Stimulated activated CD4-positive, alpha-beta T cell treated with anti-CD3 and anti-CD28 coated beads, Interleukin-15, amount 100 ng/mL, for 1 hour (primary cell): ENCODE results near the gene QKI.
A peak's percentile ranks its signal among the peaks of the same experiment; 100 is the strongest.
"Not testable (repeated sequence)": the region's sequence is repeated elsewhere in the genome, so short reads cannot be mapped to it uniquely, and the experiment has no call there.

Source experiments
- DNase-seq, 2 donors: peaks; one replicate each; pipeline ENCODE4 v3.0.0-alpha.2; 2020; ENCODE audit warnings: low read depth in 1 of 2, low spot score in 1 of 2

Gene QKI

GRCh38 chr6:163414117-163414945 lies at the start of gene QKI:
Gene QKI (plus strand): TSS chr6:163414718. CDS start chr6:163415194, 476 bp downstream.
- DNase-seq = peak; percentile 67 to 76

GRCh38 chr6:163366288-163366687 lies 48.2 kb upstream of the QKI start:
- no peak for DNase-seq

GRCh38 chr6:163367497-163368183 lies 46.9 kb upstream of the QKI start:
- DNase-seq = no peak

- DNase-seq = no peak
These were observed 45.4 kb upstream of the QKI start for GRCh38 chr6:163369141-163369540.

GRCh38 chr6:163369628-163370365 lies 44.7 kb upstream of the QKI start:
- no peak for DNase-seq

- no peak for DNase-seq
These were observed 43.9 kb upstream of the QKI start for GRCh38 chr6:163370464-163371117.

- no peak for DNase-seq
These were observed 43.4 kb upstream of the QKI start for GRCh38 chr6:163371129-163371528.

GRCh38 chr6:163373240-163373639 lies 41.3 kb upstream of the QKI start:
- no peak for DNase-seq

- no peak for DNase-seq
These were observed 39.2 kb upstream of the QKI start for GRCh38 chr6:163375361-163375760.

GRCh38 chr6:163376187-163376586 lies 38.3 kb upstream of the QKI start:
- no peak for DNase-seq

GRCh38 chr6:163377561-163377960 lies 37.0 kb upstream of the QKI start:
- DNase-seq = no peak

GRCh38 chr6:163380216-163380615 lies 34.3 kb upstream of the QKI start:
- no peak for DNase-seq

GRCh38 chr6:163381118-163381756 lies 33.3 kb upstream of the QKI start:
- no peak for DNase-seq

GRCh38 chr6:163383396-163383795 lies 31.1 kb upstream of the QKI start:
- DNase-seq = not testable (repeated sequence)

- no peak for DNase-seq
These were observed 30.6 kb upstream of the QKI start for GRCh38 chr6:163383912-163384311.

GRCh38 chr6:163384510-163384909 lies 30.0 kb upstream of the QKI start:
- DNase-seq = no peak

- not testable (repeated sequence) for DNase-seq
These were observed 29.0 kb upstream of the QKI start for GRCh38 chr6:163385503-163385902.

- no peak for DNase-seq
These were observed 28.1 kb upstream of the QKI start for GRCh38 chr6:163386329-163386908.

GRCh38 chr6:163387317-163387716 lies 27.2 kb upstream of the QKI start:
- no peak for DNase-seq

- no peak for DNase-seq
These were observed 25.2 kb upstream of the QKI start for GRCh38 chr6:163389354-163389753.
